AG10803 (cell line): Measurements from ENCODE around the gene ABHD17A.
"Not testable (repeated sequence)": the region's sequence is repeated elsewhere in the genome, so short reads cannot be mapped to it uniquely, and the experiment has no call there.

Experiments used
- DNase-seq: peaks from one replicate; pipeline ENCODE4 v3.0.0; 2010; ENCODE audit warnings: low read depth
- H3K4me3 ChIP-seq: 2 replicates; pipeline ENCODE4 v1.5.1; 2011; ENCODE audit warnings: mild to moderate bottlenecking, low read length, control low read depth
- CTCF ChIP-seq: conservative IDR thresholded peaks from 2 replicates; pipeline ENCODE4 v1.5.1; 2011; ENCODE audit warnings: mild to moderate bottlenecking, low read length, control low read depth, inconsistent platforms

Gene ABHD17A

GRCh38 chr19:1880611-1881392, 4.5 kb downstream of the ABHD17A start:
- H3K4me3 ChIP-seq, result no peak overlapping the region
- no peak for DNase-seq

GRCh38 chr19:1879982-1880381, 5.3 kb downstream of the ABHD17A start:
- not testable (repeated sequence) for H3K4me3 ChIP-seq, DNase-seq

More at GRCh38 chr19:1880611-1881392, 4.5 kb downstream of the ABHD17A start:
- TF ChIP-seq CTCF, result no peak

GRCh38 chr19:1878583-1878982, 6.7 kb downstream of the ABHD17A start:
- not testable (repeated sequence) for H3K4me3 ChIP-seq, DNase-seq

- not testable (repeated sequence) for DNase-seq, H3K4me3 ChIP-seq
Observed at GRCh38 chr19:1877280-1877660, 8.0 kb downstream of the ABHD17A start.

GRCh38 chr19:1876496-1877279, 8.6 kb downstream of the ABHD17A start:
- peak overlapping the region; percentile 97 for H3K4me3 ChIP-seq
- not testable (repeated sequence) for DNase-seq

- TF ChIP-seq CTCF, result no peak
- peak overlapping the region; percentile 97 for H3K4me3 ChIP-seq
- peak; percentile 88 for DNase-seq
Observed at GRCh38 chr19:1875646-1876495, 9.4 kb downstream of the ABHD17A start.

- DNase-seq, result not testable (repeated sequence)
- H3K4me3 ChIP-seq, result peak overlapping the region; percentile 97
Observed at GRCh38 chr19:1875265-1875645, 10.0 kb downstream of the ABHD17A start.

GRCh38 chr19:1874554-1875185, 10.6 kb downstream of the ABHD17A start:
- no peak for DNase-seq
- H3K4me3 ChIP-seq, result peak overlapping the region; percentile 97
- TF ChIP-seq CTCF, result no peak

GRCh38 chr19:1873524-1874473, 11.5 kb downstream of the ABHD17A start:
- no peak for DNase-seq
- no peak for TF ChIP-seq CTCF
- H3K4me3 ChIP-seq, result peak overlapping the region; percentile 97
